Panc1 (cell line): Measurements from ENCODE around the gene SUV39H1. TPM values are rescaled to one million over a fixed set of nuclear protein-coding genes. Genes with fewer than 3 reads are reported as not detected.

ENCODE experiments used
- ATAC-seq: fragments of 200-7000 bp; cut with Tn5 transposase; 2 replicates; pipeline ENCODE4 v1.9.1; 2020; ENCODE audit warnings: mild to moderate bottlenecking, moderate library complexity
- BruUV-seq: library from RNA; stranded (reverse); fragments of 400-500 nt; replicated peaks from 2 replicates; lab custom pipeline; 2021; lab: Mats Ljungman, UMichigan
- CTCF ChIA-PET: fragments of 300-600 bp; sonication (Branson Sonifier 250); formaldehyde crosslinking; loops from one replicate; lab custom pipeline; 2022; ENCODE audit warnings: antibody characterized with exemption; lab: Charles Lee
- POLR2A ChIA-PET: fragments of 300-600 bp; sonication (Branson Sonifier 250); formaldehyde crosslinking; loops from one replicate; lab custom pipeline; 2022; ENCODE audit warnings: antibody characterized with exemption; lab: Charles Lee
- DNase-seq: peaks from one replicate; pipeline ENCODE4 v3.0.0-alpha.2; 2010; ENCODE audit warnings: low read depth, low spot score
- H3K27ac ChIP-seq: 2 replicates; pipeline ENCODE4 v1.5.1; 2011; ENCODE audit warnings: mild to moderate bottlenecking, low read length, inconsistent platforms
- H3K27me3 ChIP-seq: fragments of 200-500 bp; sonication (Bioruptor generic); 2 replicates; pipeline ENCODE4 v1.6.0; 2014; ENCODE audit warnings: low read length, inconsistent platforms; ENCODE audit not compliant: control insufficient read depth, insufficient read depth
- H3K36me3 ChIP-seq: fragments of 200-500 bp; sonication (Bioruptor generic); 2 replicates; pipeline ENCODE4 v1.5.1; 2014; ENCODE audit warnings: inconsistent platforms, mild to moderate bottlenecking, low read length, moderate library complexity; ENCODE audit not compliant: control insufficient read depth, insufficient read depth
- H3K4me1 ChIP-seq: 2 replicates; pipeline ENCODE4 v1.5.1; 2011; ENCODE audit warnings: inconsistent platforms, mild to moderate bottlenecking, low read length, moderate library complexity; ENCODE audit not compliant: control insufficient read depth, insufficient read depth
- H3K4me3 ChIP-seq, 2 experiments: 2 replicates each; pipeline ENCODE4 v1.5.1; 2011 to 2012; ENCODE audit warnings: low read depth in 2 of 2, low read length in 2 of 2, mild to moderate bottlenecking in 2 of 2, inconsistent platforms in 1 of 2, moderate library complexity in 1 of 2
- H3K9me3 ChIP-seq: fragments of 200-500 bp; sonication (Bioruptor generic); 2 replicates; pipeline ENCODE4 v1.5.1; 2014; ENCODE audit warnings: low read depth, mild to moderate bottlenecking, inconsistent platforms, low read length, moderate library complexity; ENCODE audit not compliant: control insufficient read depth, insufficient read depth
- POLR2AphosphoS5 ChIP-seq: IDR thresholded peaks from 2 replicates; pipeline ENCODE4 v1.6.1; 2012; ENCODE audit warnings: mild to moderate bottlenecking, low read depth, low read length, moderate library complexity
- SIN3A ChIP-seq: IDR thresholded peaks from 2 replicates; pipeline ENCODE4 v1.6.1; 2012; ENCODE audit warnings: low read depth, mild to moderate bottlenecking, low read length, moderate library complexity, borderline replicate concordance; ENCODE audit not compliant: insufficient read depth
- TCF7L2 ChIP-seq: IDR thresholded peaks from 2 replicates; pipeline ENCODE4 v1.6.1; 2011; ENCODE audit warnings: mild to moderate bottlenecking, low read depth, low read length, inconsistent platforms
- in situ Hi-C: cut with HindIII; loops from 2 replicates; pipeline ENCODE4 v1.10.0; 2016; ENCODE audit warnings: low sequenced_read_pairs, low pct_unique_long_range_greater_than_20kb
- intact Hi-C: fragments of 100-400 bp; cut with micrococcal nuclease; formaldehyde crosslinking; loops from one replicate; pipeline ENCODE4 v1.10.0; 2022; ENCODE audit not compliant: unreplicated experiment
- total RNA-seq: library from RNA; stranded (reverse); gene quantifications from one replicate; pipeline ENCODE4 v1.2.1, GENCODE V29; 2021; ENCODE audit not compliant: unreplicated experiment
- TF ChIP-seq, protein P1 (sequence below): fragments of 450-650 bp; IDR thresholded peaks from 2 replicates; pipeline ENCODE4 v1.5.1; 2017; ENCODE audit warnings: mild to moderate bottlenecking
- TF ChIP-seq, protein P2 (sequence below), 2 experiments: IDR thresholded peaks; 2 replicates each; pipeline ENCODE4 v1.6.1; 2011 to 2012; ENCODE audit warnings: low read depth in 2 of 2, control low read depth in 1 of 2, low read length in 1 of 2, mild to moderate bottlenecking in 1 of 2, moderate library complexity in 1 of 2; ENCODE audit not compliant: insufficient read depth in 1 of 2

SUV39H1 gene
- total RNA-seq, 1 experiment from 2014 or later = 25.6 TPM

GRCh38 chrX:48720577-48721250, 24.2 kb downstream of the SUV39H1 start:
- DNase-seq (no peak), ATAC-seq (no peak)
- TF ChIP-seq, protein P1, sequence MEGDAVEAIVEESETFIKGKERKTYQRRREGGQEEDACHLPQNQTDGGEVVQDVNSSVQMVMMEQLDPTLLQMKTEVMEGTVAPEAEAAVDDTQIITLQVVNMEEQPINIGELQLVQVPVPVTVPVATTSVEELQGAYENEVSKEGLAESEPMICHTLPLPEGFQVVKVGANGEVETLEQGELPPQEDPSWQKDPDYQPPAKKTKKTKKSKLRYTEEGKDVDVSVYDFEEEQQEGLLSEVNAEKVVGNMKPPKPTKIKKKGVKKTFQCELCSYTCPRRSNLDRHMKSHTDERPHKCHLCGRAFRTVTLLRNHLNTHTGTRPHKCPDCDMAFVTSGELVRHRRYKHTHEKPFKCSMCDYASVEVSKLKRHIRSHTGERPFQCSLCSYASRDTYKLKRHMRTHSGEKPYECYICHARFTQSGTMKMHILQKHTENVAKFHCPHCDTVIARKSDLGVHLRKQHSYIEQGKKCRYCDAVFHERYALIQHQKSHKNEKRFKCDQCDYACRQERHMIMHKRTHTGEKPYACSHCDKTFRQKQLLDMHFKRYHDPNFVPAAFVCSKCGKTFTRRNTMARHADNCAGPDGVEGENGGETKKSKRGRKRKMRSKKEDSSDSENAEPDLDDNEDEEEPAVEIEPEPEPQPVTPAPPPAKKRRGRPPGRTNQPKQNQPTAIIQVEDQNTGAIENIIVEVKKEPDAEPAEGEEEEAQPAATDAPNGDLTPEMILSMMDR = no peak
- TF ChIP-seq POLR2AphosphoS5 = no peak
- no peak for TF ChIP-seq SIN3A
- no peak for TF ChIP-seq TCF7L2
- TF ChIP-seq, protein P2, sequence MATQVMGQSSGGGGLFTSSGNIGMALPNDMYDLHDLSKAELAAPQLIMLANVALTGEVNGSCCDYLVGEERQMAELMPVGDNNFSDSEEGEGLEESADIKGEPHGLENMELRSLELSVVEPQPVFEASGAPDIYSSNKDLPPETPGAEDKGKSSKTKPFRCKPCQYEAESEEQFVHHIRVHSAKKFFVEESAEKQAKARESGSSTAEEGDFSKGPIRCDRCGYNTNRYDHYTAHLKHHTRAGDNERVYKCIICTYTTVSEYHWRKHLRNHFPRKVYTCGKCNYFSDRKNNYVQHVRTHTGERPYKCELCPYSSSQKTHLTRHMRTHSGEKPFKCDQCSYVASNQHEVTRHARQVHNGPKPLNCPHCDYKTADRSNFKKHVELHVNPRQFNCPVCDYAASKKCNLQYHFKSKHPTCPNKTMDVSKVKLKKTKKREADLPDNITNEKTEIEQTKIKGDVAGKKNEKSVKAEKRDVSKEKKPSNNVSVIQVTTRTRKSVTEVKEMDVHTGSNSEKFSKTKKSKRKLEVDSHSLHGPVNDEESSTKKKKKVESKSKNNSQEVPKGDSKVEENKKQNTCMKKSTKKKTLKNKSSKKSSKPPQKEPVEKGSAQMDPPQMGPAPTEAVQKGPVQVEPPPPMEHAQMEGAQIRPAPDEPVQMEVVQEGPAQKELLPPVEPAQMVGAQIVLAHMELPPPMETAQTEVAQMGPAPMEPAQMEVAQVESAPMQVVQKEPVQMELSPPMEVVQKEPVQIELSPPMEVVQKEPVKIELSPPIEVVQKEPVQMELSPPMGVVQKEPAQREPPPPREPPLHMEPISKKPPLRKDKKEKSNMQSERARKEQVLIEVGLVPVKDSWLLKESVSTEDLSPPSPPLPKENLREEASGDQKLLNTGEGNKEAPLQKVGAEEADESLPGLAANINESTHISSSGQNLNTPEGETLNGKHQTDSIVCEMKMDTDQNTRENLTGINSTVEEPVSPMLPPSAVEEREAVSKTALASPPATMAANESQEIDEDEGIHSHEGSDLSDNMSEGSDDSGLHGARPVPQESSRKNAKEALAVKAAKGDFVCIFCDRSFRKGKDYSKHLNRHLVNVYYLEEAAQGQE (IDR thresholded peaks at IDR 0.05; ENCODE audit: insufficient read depth in 1 of 2, low read depth in 2 of 2, low read length in 1 of 2) = no peak
- no peaks in the 10 kb centered on the region for H3K27me3 ChIP-seq
- BruUV-seq = no TSS peak
- ChIA-PET POLR2A (no interaction called here), CTCF (no interaction called here)
- no peak overlapping the region for H3K4me3 ChIP-seq
- intact Hi-C loops = no loop called here
- H3K4me1 ChIP-seq = no peaks in the 10 kb centered on the region
- in situ Hi-C loops = no loop called here
- H3K27ac ChIP-seq = no peak overlapping the region
- no peaks in the 10 kb centered on the region for H3K9me3 ChIP-seq
- H3K36me3 ChIP-seq = no peaks in the 10 kb centered on the region

- Histone ChIP-seq H3K4me1 (no peaks in the 10 kb centered on the region), H3K27me3 (no peaks in the 10 kb centered on the region), H3K9me3 (no peaks in the 10 kb centered on the region), H3K27ac (no peak overlapping the region), H3K36me3 (no peaks in the 10 kb centered on the region), H3K4me3 (no peak overlapping the region)
- ChIA-PET POLR2A (no interaction called here), CTCF (no interaction called here)
- intact Hi-C loops (no loop called here), in situ Hi-C loops (no loop called here)
- ATAC-seq (no peak), DNase-seq (no peak)
- no peak for TF ChIP-seq SIN3A
- TF ChIP-seq, protein P1 = no peak
- TF ChIP-seq, protein P2 (IDR thresholded peaks at IDR 0.05; ENCODE audit: insufficient read depth in 1 of 2, low read depth in 2 of 2, low read length in 1 of 2) = no peak
- no peak for TF ChIP-seq TCF7L2
- no peak for TF ChIP-seq POLR2AphosphoS5
- BruUV-seq = no TSS peak
Measured at GRCh38 chrX:48721916-48722315, 25.4 kb downstream of the SUV39H1 start.
